ENCODE measurements around the gene MED23.

The MED23 gene, protein sequence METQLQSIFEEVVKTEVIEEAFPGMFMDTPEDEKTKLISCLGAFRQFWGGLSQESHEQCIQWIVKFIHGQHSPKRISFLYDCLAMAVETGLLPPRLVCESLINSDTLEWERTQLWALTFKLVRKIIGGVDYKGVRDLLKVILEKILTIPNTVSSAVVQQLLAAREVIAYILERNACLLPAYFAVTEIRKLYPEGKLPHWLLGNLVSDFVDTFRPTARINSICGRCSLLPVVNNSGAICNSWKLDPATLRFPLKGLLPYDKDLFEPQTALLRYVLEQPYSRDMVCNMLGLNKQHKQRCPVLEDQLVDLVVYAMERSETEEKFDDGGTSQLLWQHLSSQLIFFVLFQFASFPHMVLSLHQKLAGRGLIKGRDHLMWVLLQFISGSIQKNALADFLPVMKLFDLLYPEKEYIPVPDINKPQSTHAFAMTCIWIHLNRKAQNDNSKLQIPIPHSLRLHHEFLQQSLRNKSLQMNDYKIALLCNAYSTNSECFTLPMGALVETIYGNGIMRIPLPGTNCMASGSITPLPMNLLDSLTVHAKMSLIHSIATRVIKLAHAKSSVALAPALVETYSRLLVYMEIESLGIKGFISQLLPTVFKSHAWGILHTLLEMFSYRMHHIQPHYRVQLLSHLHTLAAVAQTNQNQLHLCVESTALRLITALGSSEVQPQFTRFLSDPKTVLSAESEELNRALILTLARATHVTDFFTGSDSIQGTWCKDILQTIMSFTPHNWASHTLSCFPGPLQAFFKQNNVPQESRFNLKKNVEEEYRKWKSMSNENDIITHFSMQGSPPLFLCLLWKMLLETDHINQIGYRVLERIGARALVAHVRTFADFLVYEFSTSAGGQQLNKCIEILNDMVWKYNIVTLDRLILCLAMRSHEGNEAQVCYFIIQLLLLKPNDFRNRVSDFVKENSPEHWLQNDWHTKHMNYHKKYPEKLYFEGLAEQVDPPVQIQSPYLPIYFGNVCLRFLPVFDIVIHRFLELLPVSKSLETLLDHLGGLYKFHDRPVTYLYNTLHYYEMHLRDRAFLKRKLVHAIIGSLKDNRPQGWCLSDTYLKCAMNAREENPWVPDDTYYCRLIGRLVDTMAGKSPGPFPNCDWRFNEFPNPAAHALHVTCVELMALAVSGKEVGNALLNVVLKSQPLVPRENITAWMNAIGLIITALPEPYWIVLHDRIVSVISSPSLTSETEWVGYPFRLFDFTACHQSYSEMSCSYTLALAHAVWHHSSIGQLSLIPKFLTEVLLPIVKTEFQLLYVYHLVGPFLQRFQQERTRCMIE (N-terminal part only)

DNA sequence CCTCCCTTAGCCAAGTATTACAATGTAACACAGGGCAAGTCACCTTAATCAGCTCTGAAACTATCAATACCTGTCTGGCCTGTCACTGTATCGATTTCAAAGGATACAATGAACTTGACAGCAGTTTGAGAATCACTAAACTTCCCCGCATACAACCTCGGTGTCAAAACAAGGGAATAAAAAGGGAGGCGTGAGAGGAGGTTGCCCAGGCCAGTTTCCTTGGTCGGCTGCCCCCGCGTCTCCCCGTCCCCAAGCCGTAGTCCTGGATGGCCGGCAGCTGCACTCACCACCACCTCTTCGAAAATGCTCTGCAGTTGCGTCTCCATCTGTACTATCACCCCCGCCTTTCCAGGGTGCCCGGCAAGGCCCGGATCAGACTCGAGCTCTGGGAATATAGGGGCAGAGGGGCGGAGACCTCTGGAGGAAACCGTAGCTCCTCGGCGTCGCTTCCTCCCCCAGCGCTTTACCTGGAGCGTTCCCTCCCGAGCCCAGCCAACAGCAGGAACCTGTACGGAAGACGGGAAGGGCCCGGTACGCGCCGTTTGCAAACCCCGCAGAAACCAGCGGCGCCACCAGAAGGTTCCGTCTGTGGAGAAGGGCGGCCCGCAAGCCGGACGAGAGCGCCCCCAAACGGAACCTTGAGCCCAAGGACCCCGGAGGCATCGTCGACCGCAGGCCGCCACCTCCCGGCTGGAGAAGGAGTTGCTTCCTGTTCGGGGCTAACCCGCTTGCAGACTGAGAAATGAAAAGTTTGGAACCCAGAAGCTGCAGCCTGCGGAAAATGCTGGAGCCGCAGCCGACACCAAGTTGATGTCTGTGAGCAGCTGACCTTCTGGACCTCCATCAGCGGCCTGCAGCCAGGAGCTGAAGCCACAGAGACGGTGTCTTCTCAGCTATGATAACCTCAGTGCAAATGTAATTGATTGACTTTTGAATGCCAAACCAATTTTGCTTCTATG lies at the start of gene MED23:
Gene MED23, minus strand, starts transcription at position 519 of the 959 bp plus-strand sequence. Its CDS starts 193 bp downstream, at position 326.
- H3K27me3 ChIP-seq (replicated peaks) = no peaks in the 10 kb centered on the region
- peak within 1 kb of the TSS; percentile 92 for H3K4me3 ChIP-seq (ENCODE audit: low read depth, low read length)
- in situ Hi-C loops (cut with HindIII; ENCODE audit: low pct_ligation_motif_present, low sequenced_read_pairs) = no loop called here
- DNase-seq = peak; percentile 93
- peaks cover 22% of the 10 kb centered on the region for H3K36me3 ChIP-seq (replicated peaks)
- TF ChIP-seq, protein P1, sequence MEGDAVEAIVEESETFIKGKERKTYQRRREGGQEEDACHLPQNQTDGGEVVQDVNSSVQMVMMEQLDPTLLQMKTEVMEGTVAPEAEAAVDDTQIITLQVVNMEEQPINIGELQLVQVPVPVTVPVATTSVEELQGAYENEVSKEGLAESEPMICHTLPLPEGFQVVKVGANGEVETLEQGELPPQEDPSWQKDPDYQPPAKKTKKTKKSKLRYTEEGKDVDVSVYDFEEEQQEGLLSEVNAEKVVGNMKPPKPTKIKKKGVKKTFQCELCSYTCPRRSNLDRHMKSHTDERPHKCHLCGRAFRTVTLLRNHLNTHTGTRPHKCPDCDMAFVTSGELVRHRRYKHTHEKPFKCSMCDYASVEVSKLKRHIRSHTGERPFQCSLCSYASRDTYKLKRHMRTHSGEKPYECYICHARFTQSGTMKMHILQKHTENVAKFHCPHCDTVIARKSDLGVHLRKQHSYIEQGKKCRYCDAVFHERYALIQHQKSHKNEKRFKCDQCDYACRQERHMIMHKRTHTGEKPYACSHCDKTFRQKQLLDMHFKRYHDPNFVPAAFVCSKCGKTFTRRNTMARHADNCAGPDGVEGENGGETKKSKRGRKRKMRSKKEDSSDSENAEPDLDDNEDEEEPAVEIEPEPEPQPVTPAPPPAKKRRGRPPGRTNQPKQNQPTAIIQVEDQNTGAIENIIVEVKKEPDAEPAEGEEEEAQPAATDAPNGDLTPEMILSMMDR (IDR thresholded peaks at IDR 0.05; ENCODE audit: low read depth, low read length, missing control alignments) = peak; percentile 100
- H3K27ac ChIP-seq = peak within 1 kb of the TSS; percentile 9

DNA sequence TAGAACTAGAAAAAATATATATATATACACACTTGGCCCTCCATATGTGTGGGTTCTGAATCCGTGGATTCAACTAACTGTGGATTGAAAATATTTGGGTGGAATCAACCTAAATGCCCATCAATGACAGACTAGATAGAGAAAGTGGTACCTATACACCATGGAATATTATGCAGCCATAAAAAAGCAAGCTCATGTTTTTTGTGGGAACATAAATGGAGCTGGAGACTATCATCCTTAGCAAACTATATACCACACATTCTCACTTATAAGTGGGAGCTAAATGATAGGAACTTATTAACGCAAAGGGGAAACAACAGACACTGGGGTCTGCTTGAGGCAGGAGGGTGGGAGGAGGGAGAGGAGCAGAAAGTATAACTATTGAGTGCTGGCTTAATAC lies 45.1 kb upstream of the MED23 start:
- in situ Hi-C loops (cut with HindIII; ENCODE audit: low pct_ligation_motif_present, low sequenced_read_pairs) = no loop called here
- TF ChIP-seq, protein P1 (IDR thresholded peaks at IDR 0.05; ENCODE audit: low read depth, low read length, missing control alignments) = no peak
- DNase-seq = no peak
- Histone ChIP-seq H3K27me3 (replicated peaks) (no peaks in the 10 kb centered on the region), H3K36me3 (replicated peaks) (no peaks in the 10 kb centered on the region), H3K27ac (no peak overlapping the region), H3K4me3 (ENCODE audit: low read depth, low read length) (no peak overlapping the region)

DNA sequence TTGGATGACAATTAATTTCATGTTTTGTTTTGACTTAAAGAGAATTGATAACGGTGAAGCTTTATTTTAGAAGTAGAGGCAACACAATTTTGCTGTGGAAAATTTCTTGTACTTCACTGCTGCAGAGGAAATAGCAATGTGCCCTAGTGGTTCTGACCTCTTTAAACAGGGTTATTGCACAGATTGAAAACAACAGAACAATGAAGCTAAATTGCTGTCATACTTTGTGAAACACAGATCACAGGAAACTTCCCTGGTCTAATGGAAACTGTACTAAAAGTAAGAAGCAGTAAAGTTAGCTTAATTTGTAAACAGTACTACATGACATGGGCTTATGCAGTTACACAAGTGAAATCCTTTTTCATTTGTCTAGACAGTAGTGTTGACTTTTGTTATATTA lies 41.8 kb upstream of the MED23 start:
- no peak overlapping the region for H3K27ac ChIP-seq
- no peaks in the 10 kb centered on the region for H3K36me3 ChIP-seq (replicated peaks)
- no peak overlapping the region for H3K4me3 ChIP-seq (ENCODE audit: low read depth, low read length)
- in situ Hi-C loops (cut with HindIII; ENCODE audit: low pct_ligation_motif_present, low sequenced_read_pairs) = no loop called here
- no peak for DNase-seq
- H3K27me3 ChIP-seq (replicated peaks) = no peaks in the 10 kb centered on the region
- TF ChIP-seq, protein P1 (IDR thresholded peaks at IDR 0.05; ENCODE audit: low read depth, low read length, missing control alignments) = no peak

DNA sequence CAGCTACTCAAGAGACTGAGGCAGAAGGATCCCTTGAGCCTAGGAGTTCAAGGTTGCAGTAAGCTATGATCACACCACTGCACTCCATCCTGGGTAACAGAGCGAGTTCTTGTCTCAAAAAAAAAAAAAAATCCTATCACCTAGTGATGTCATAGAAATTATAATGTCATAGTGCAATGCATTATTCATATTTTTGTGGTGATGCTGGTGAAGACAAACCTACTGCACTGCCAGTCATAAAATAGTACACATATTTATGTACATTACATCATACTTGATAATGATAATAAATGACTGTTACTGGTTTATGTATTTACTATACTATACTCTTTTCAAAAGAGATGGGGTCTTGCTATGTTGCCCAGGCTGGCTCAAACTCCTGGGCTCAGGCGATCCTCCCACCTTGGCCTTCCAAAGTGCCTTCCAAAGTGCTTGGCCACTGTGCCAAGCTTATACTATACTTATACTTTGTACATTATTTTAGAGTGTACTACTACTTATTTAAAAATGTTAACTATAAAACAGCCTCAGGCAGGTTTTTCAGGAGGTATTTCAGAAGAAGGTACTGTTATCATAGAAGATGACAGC lies 35.6 kb upstream of the MED23 start:
- Histone ChIP-seq H3K27me3 (replicated peaks) (no peaks in the 10 kb centered on the region), H3K36me3 (replicated peaks) (no peaks in the 10 kb centered on the region), H3K4me3 (ENCODE audit: low read depth, low read length) (no peak overlapping the region), H3K27ac (no peak overlapping the region)
- in situ Hi-C loops (cut with HindIII; ENCODE audit: low pct_ligation_motif_present, low sequenced_read_pairs) = no loop called here
- no peak for DNase-seq
- TF ChIP-seq, protein P1 (IDR thresholded peaks at IDR 0.05; ENCODE audit: low read depth, low read length, missing control alignments) = no peak
